SKM-1 (cell line): ENCODE measurements around the gene APIP.

ENCODE experiments used
- DNase-seq: peaks from one replicate; lab custom pipeline; 2025; ENCODE audit not compliant: unreplicated experiment; lab: John Stamatoyannopoulos, UW

APIP gene

GRCh38 chr11:34844463-34845112, 71.6 kb downstream of the APIP start:
- no peak for DNase-seq

GRCh38 chr11:34843271-34843670, 72.9 kb downstream of the APIP start:
- DNase-seq = no peak

GRCh38 chr11:34840736-34841386, 75.3 kb downstream of the APIP start:
- peak; percentile 62 for DNase-seq

GRCh38 chr11:34839969-34840368, 76.2 kb downstream of the APIP start:
- DNase-seq = no peak

GRCh38 chr11:34836958-34837856, 79.0 kb downstream of the APIP start:
- no peak for DNase-seq

GRCh38 chr11:34833602-34834001, 82.6 kb downstream of the APIP start:
- no peak for DNase-seq
